Activated CD8-positive, alpha-beta T cell treated with anti-CD3 and anti-CD28 coated beads for 36 hours (primary cell): ENCODE data around the gene SVIL. TPM values are rescaled to one million over a fixed set of nuclear protein-coding genes. Genes with fewer than 3 reads are reported as not detected.
"Not testable (repeated sequence)": the region's sequence is repeated elsewhere in the genome, so short reads cannot be mapped to it uniquely, and the experiment has no call there.

Experiments used
- ATAC-seq: fragments of 200-7000 bp; cut with Tn5 transposase; one replicate; pipeline ENCODE4 v1.10.0; 2021; ENCODE audit warnings: mild to moderate bottlenecking, moderate library complexity
- CTCF ChIA-PET: fragments of 350-600 bp; sonication (Branson Sonifier 250); formaldehyde crosslinking; loops from one replicate; lab custom pipeline; 2021; ENCODE audit warnings: antibody characterized with exemption; lab: Charles Lee
- POLR2A ChIA-PET: fragments of 350-600 bp; sonication (Branson Sonifier 250); formaldehyde crosslinking; loops from one replicate; lab custom pipeline; 2021; ENCODE audit warnings: antibody characterized with exemption; lab: Charles Lee
- DNase-seq: peaks from one replicate; pipeline ENCODE4 v3.0.0-alpha.2; 2020
- H3K27ac Mint-ChIP-seq: one replicate; pipeline ENCODE4 v1.8.0; 2021; ENCODE audit warnings: mild to moderate bottlenecking, mixed read lengths
- H3K27me3 Mint-ChIP-seq: one replicate; pipeline ENCODE4 v1.8.0; 2021; ENCODE audit warnings: mixed read lengths
- H3K36me3 Mint-ChIP-seq: one replicate; pipeline ENCODE4 v1.8.0; 2021; ENCODE audit warnings: low read depth, mixed read lengths
- H3K4me1 Mint-ChIP-seq: one replicate; pipeline ENCODE4 v1.8.0; 2021; ENCODE audit warnings: low read depth, mixed read lengths
- H3K4me3 Mint-ChIP-seq: one replicate; pipeline ENCODE4 v1.8.0; 2021; ENCODE audit warnings: mild to moderate bottlenecking, moderate library complexity, mixed read lengths
- H3K9me3 Mint-ChIP-seq: one replicate; pipeline ENCODE4 v1.8.0; 2021; ENCODE audit warnings: mixed read lengths
- intact Hi-C: fragments of 100-400 bp; cut with micrococcal nuclease; formaldehyde crosslinking; loops from one replicate; pipeline ENCODE4 v1.10.0; 2022
- total RNA-seq, 2 experiments: library from RNA; stranded (reverse); gene quantifications; one replicate each; pipeline ENCODE4 v1.2.3, GENCODE V29; 2021
- TF ChIP-seq, protein P1 (sequence below): fragments of 200-600 bp; IDR thresholded peaks from one replicate; pipeline ENCODE4 v1.8.0; 2022; ENCODE audit warnings: antibody characterized with exemption, mild to moderate bottlenecking

The SVIL gene
- total RNA-seq, 2 experiments from 2014 or later = 7.9 to 8.9 TPM

- Mint-ChIP-seq H3K27me3 (no peaks in the 10 kb centered on the region), H3K36me3 (peaks cover 6% of the 10 kb centered on the region), H3K4me1 (peaks cover under 1% of the 10 kb centered on the region), H3K4me3 (no peak overlapping the region), H3K27ac (no peak overlapping the region), H3K9me3 (no peaks in the 10 kb centered on the region)
- DNase-seq (peak; percentile 37), ATAC-seq (peak; percentile 39)
- TF ChIP-seq, protein P1, sequence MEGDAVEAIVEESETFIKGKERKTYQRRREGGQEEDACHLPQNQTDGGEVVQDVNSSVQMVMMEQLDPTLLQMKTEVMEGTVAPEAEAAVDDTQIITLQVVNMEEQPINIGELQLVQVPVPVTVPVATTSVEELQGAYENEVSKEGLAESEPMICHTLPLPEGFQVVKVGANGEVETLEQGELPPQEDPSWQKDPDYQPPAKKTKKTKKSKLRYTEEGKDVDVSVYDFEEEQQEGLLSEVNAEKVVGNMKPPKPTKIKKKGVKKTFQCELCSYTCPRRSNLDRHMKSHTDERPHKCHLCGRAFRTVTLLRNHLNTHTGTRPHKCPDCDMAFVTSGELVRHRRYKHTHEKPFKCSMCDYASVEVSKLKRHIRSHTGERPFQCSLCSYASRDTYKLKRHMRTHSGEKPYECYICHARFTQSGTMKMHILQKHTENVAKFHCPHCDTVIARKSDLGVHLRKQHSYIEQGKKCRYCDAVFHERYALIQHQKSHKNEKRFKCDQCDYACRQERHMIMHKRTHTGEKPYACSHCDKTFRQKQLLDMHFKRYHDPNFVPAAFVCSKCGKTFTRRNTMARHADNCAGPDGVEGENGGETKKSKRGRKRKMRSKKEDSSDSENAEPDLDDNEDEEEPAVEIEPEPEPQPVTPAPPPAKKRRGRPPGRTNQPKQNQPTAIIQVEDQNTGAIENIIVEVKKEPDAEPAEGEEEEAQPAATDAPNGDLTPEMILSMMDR = peak; percentile 46
- ChIA-PET CTCF (interaction anchor here (0.8 to 4.3 kb wide), 16 partner anchors 8 to 486 kb away, joined by 3 to 16 read pairs (median 4); no protein-coding TSS in a partner anchor), POLR2A (interaction anchor here (0.9 kb wide), 1 partner anchor 8 kb away, joined by 5 read pairs; no protein-coding TSS in a partner anchor)
- intact Hi-C loops = no loop called here
Observed at GRCh38 chr10:29517352-29517923, 117.3 kb downstream of the SVIL start.

DNA sequence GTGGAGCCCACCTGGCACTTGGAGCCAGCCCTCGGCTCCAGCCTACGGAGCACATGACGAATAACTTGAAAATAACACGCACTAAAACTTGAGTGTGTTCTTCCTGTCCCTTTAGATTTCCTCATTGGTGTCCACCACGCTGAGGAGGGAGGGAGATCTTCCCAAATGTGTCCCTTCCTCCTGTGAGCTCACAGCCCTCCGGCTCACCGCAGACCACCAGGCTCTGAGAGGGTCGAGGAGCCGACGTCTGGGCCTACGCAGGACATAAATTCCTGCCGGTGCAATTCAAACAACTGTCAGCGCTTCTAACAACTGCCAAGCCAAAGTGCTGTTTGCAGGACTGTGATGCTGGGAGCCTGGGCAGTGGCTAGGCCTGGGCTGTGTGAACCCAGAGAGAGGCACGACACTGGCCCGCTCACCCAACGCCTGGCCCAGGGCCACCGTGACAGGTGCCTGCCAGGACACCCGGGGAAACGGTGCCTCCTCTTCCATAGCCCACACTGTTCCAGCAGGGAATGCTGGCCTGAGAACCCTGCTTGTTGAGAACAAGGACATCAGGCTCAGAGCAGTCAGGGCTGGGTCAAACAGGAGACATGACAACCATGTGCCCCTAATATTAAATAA is 118.3 kb downstream of the SVIL start:
- H3K36me3 Mint-ChIP-seq, H3K4me3 Mint-ChIP-seq, POLR2A ChIA-PET, H3K27ac Mint-ChIP-seq, ATAC-seq, H3K4me1 Mint-ChIP-seq, intact Hi-C loops, H3K9me3 Mint-ChIP-seq, H3K27me3 Mint-ChIP-seq, DNase-seq: not testable (repeated sequence)
- CTCF ChIA-PET = interaction anchor here (1.2 to 4.3 kb wide), 8 partner anchors 9 to 93 kb away, joined by 3 to 15 read pairs (median 6); no protein-coding TSS in a partner anchor

- DNase-seq, H3K9me3 Mint-ChIP-seq, H3K4me1 Mint-ChIP-seq, intact Hi-C loops, H3K4me3 Mint-ChIP-seq, H3K36me3 Mint-ChIP-seq, H3K27me3 Mint-ChIP-seq, POLR2A ChIA-PET, ATAC-seq, H3K27ac Mint-ChIP-seq: not testable (repeated sequence)
- CTCF ChIA-PET = interaction anchor here (0.8 to 4.3 kb wide), 3 partner anchors 8 to 74 kb away, joined by 4 to 16 read pairs (median 15); no protein-coding TSS in a partner anchor
Observed at GRCh38 chr10:29515879-29516278, 118.9 kb downstream of the SVIL start.

- H3K27me3 Mint-ChIP-seq, intact Hi-C loops, POLR2A ChIA-PET, DNase-seq, H3K9me3 Mint-ChIP-seq, H3K4me1 Mint-ChIP-seq, H3K4me3 Mint-ChIP-seq, H3K27ac Mint-ChIP-seq, H3K36me3 Mint-ChIP-seq, ATAC-seq: not testable (repeated sequence)
- CTCF ChIA-PET = interaction anchor here (0.6 to 4.3 kb wide), 5 partner anchors 9 to 121 kb away, joined by 3 to 16 read pairs (median 4); no protein-coding TSS in a partner anchor
Observed at GRCh38 chr10:29515104-29515503, 119.7 kb downstream of the SVIL start.

GRCh38 chr10:29514306-29514705 is 120.5 kb downstream of the SVIL start:
- Mint-ChIP-seq H3K27ac (no peak overlapping the region), H3K4me3 (no peak overlapping the region), H3K4me1 (no peaks in the 10 kb centered on the region), H3K36me3 (peaks cover 2% of the 10 kb centered on the region), H3K9me3 (no peaks in the 10 kb centered on the region), H3K27me3 (no peaks in the 10 kb centered on the region)
- intact Hi-C loops = no loop called here
- ATAC-seq = no peak
- DNase-seq = no peak
- TF ChIP-seq, protein P1 = no peak
- ChIA-PET CTCF (interaction anchor here (1.3 to 4.3 kb wide), 8 partner anchors 8 to 128 kb away, joined by 3 to 16 read pairs (median 11); no protein-coding TSS in a partner anchor), POLR2A (no interaction called here)

DNA sequence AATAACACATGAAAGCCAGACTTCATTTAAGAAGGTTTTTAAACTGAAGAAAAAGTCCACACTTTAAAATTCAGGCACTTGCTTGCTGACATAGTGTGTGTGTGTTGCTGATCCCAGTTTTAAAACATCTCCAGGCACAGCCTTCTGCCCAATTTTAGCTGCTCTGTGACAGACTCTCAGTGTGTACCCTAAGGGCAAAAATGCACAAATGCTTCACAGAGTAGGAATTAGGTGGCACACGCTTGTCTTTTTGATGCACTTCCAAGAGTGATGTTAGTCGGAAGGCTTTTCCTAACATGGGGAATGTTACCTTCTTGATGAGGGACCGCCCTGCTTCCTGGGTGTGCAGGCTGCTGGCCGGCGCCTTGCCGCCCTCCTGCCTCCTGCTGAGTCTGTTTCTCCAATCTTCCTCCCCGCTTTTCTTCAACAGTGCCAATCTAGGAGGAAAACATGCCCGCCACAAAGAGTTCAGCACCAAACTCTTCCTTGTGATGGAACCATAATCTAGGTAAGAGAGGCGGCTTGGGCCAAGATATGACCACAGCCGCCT is 122.3 kb downstream of the SVIL start:
- intact Hi-C loops = no loop called here
- H3K4me1 Mint-ChIP-seq = no peaks in the 10 kb centered on the region
- ChIA-PET POLR2A (no interaction called here), CTCF (interaction anchor here (0.6 to 3.8 kb wide), 18 partner anchors 9 to 1160 kb away, joined by 3 to 16 read pairs (median 4); no protein-coding TSS in a partner anchor)
- H3K9me3 Mint-ChIP-seq = no peaks in the 10 kb centered on the region
- H3K4me3 Mint-ChIP-seq = no peak overlapping the region
- TF ChIP-seq, protein P1 = no peak
- no peak overlapping the region for H3K27ac Mint-ChIP-seq
- peaks cover 2% of the 10 kb centered on the region for H3K36me3 Mint-ChIP-seq
- ATAC-seq = no peak
- H3K27me3 Mint-ChIP-seq = no peaks in the 10 kb centered on the region
- DNase-seq = no peak

GRCh38 chr10:29511806-29512205 is 123.0 kb downstream of the SVIL start:
- intact Hi-C loops, H3K9me3 Mint-ChIP-seq, H3K27me3 Mint-ChIP-seq, DNase-seq, H3K4me1 Mint-ChIP-seq, POLR2A ChIA-PET, H3K27ac Mint-ChIP-seq, H3K36me3 Mint-ChIP-seq, ATAC-seq, H3K4me3 Mint-ChIP-seq: not testable (repeated sequence)
- CTCF ChIA-PET = interaction anchor here (0.6 to 2.0 kb wide), 7 partner anchors 14 to 1160 kb away, joined by 3 to 6 read pairs (median 3); no protein-coding TSS in a partner anchor

DNA sequence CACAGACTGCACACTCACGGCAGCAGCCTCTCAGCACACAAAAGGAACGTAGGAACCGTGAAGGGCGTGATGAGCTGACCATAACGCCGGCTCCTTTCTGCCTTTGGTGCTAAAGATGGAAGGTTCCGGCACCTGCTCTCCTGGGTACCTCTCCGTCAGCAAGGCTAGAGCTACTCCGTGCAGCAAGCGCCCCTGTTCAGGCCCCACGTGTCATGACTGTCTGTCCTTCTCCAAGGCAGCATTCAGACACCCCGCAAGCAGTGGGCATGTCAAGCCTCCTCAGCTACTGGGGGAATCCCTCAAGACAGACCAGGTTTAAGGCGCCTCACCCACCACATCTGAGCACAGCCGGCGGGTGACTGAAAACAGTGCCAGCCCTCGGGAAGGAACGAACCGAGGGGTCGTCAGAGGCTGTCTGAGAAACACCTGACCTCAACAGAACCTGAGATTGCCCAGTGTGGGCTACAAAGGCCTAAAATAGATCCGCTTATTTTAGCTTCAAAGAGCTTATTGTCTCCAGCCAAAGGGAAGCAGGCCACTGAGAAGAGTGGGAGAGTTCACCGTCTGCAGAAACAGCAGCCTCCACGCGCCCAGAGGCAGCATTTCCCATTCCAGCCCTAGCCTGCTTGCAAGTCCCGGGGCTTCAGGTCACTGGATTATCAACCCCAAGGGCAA is 124.2 kb downstream of the SVIL start:
- H3K4me1 Mint-ChIP-seq, H3K4me3 Mint-ChIP-seq, DNase-seq, H3K36me3 Mint-ChIP-seq, POLR2A ChIA-PET, intact Hi-C loops, ATAC-seq, H3K27ac Mint-ChIP-seq, H3K9me3 Mint-ChIP-seq, H3K27me3 Mint-ChIP-seq: not testable (repeated sequence)
- CTCF ChIA-PET = interaction anchor here (1.0 kb wide), 1 partner anchor 14 kb away, joined by 4 read pairs; no protein-coding TSS in a partner anchor
